Activated T-helper 2 cell treated with anti-CD3 and anti-CD28 coated beads, Interferon-gamma antibody, Interleukin-2, Interleukin-4, amounts not matched to agents 10 μg/mL and 5 μg/mL and 100 μg/mL, durations not matched to agents 14 hours and 24 hours and 36 hours (primary cell): ENCODE data around the gene OR10A3. TPM values are rescaled to one million over a fixed set of nuclear protein-coding genes. Genes with fewer than 3 reads are reported as not detected.
"Not testable (repeated sequence)": the region's sequence is repeated elsewhere in the genome, so short reads cannot be mapped to it uniquely, and the experiment has no call there.

Experiments
- DNase-seq: peaks from one replicate; pipeline ENCODE4 v3.0.0; 2021; ENCODE audit warnings: low spot score
- H3K27ac Mint-ChIP-seq: one replicate; pipeline ENCODE4 v1.8.0; 2021; ENCODE audit warnings: mixed read lengths
- H3K27me3 Mint-ChIP-seq: one replicate; pipeline ENCODE4 v1.8.0; 2021; ENCODE audit warnings: low read depth, mixed read lengths
- H3K36me3 Mint-ChIP-seq: one replicate; pipeline ENCODE4 v1.8.0; 2021; ENCODE audit warnings: low read depth, mixed read lengths
- H3K4me1 Mint-ChIP-seq: one replicate; pipeline ENCODE4 v1.8.0; 2021; ENCODE audit warnings: low read depth, mixed read lengths
- H3K4me3 Mint-ChIP-seq: one replicate; pipeline ENCODE4 v1.8.0; 2021; ENCODE audit warnings: low read depth, mild to moderate bottlenecking, moderate library complexity, mixed read lengths
- H3K9me3 Mint-ChIP-seq: one replicate; pipeline ENCODE4 v1.8.0; 2021; ENCODE audit warnings: mixed read lengths
- intact Hi-C: fragments of 100-400 bp; cut with micrococcal nuclease; formaldehyde crosslinking; loops from one replicate; pipeline ENCODE4 v1.15.1; 2023
- total RNA-seq: library from RNA; stranded (reverse); gene quantifications from 2 replicates; pipeline ENCODE4 v1.2.3, GENCODE V29; 2022

Gene OR10A3
- not detected in 2 replicates for total RNA-seq

- no peaks in the 10 kb centered on the region for H3K4me1 Mint-ChIP-seq
- no peaks in the 10 kb centered on the region for H3K36me3 Mint-ChIP-seq
- H3K27ac Mint-ChIP-seq = no peak within 1 kb of the TSS
- intact Hi-C loops = no loop called here
- no peak within 1 kb of the TSS for H3K4me3 Mint-ChIP-seq
- DNase-seq = no peak
- peaks cover 16% of the 10 kb centered on the region for H3K9me3 Mint-ChIP-seq
- no peaks in the 10 kb centered on the region for H3K27me3 Mint-ChIP-seq
These were observed at the start of gene OR10A3 for GRCh38 chr11:7941608-7942007. Gene OR10A3 (minus strand): TSS chr11:7941708. CDS start chr11:7939520, 2,188 bp downstream.

GRCh38 chr11:7987560-7987883 lies 46.0 kb upstream of the OR10A3 start:
- peak overlapping the region; percentile 98 for H3K4me3 Mint-ChIP-seq
- peaks cover 32% of the 10 kb centered on the region for H3K4me1 Mint-ChIP-seq
- H3K9me3 Mint-ChIP-seq, H3K27me3 Mint-ChIP-seq, DNase-seq: not testable (repeated sequence)
- peaks cover 29% of the 10 kb centered on the region for H3K36me3 Mint-ChIP-seq
- peak overlapping the region; percentile 86 for H3K27ac Mint-ChIP-seq
- intact Hi-C loops = loop anchor here (1.0 to 10.0 kb wide), 4 partner anchors 95 to 890 kb away; partner anchors contain the start of genes PPFIBP2, RPL27A and TRIM66

GRCh38 chr11:7986768-7987559 lies 45.5 kb upstream of the OR10A3 start, which contains the start of gene EIF3F:
Gene EIF3F (plus strand): TSS chr11:7987337. CDS start chr11:7987353, 16 bp downstream.
- Mint-ChIP-seq H3K27me3 (no peaks in the 10 kb centered on the region), H3K36me3 (peaks cover 25% of the 10 kb centered on the region), H3K4me3 (peak within 1 kb of the TSS; percentile 98), H3K27ac (peak within 1 kb of the TSS; percentile 91), H3K9me3 (no peaks in the 10 kb centered on the region), H3K4me1 (peaks cover 32% of the 10 kb centered on the region)
- DNase-seq = peak; percentile 91
- intact Hi-C loops = loop anchor here (1.0 to 10.0 kb wide), 4 partner anchors 95 to 890 kb away; partner anchors contain the start of genes PPFIBP2, RPL27A and TRIM66

GRCh38 chr11:7983832-7984590 lies 42.5 kb upstream of the OR10A3 start:
- intact Hi-C loops = loop anchor here (10.0 kb wide), 2 partner anchors 469 to 701 kb away; partner anchors contain the start of genes PPFIBP2, RPL27A and TRIM66
- H3K27me3 Mint-ChIP-seq = no peaks in the 10 kb centered on the region
- peaks cover 18% of the 10 kb centered on the region for H3K4me1 Mint-ChIP-seq
- DNase-seq = no peak
- no peak overlapping the region for H3K27ac Mint-ChIP-seq
- H3K36me3 Mint-ChIP-seq = peaks cover 6% of the 10 kb centered on the region
- no peak overlapping the region for H3K4me3 Mint-ChIP-seq
- H3K9me3 Mint-ChIP-seq = no peaks in the 10 kb centered on the region

GRCh38 chr11:7982582-7983119 lies 41.1 kb upstream of the OR10A3 start:
- intact Hi-C loops = loop anchor here (10.0 kb wide), 2 partner anchors 468 to 702 kb away; partner anchors contain the start of genes PPFIBP2, RPL27A and TRIM66
- Mint-ChIP-seq H3K4me1 (peaks cover 10% of the 10 kb centered on the region), H3K9me3 (no peaks in the 10 kb centered on the region), H3K36me3 (peaks cover 1% of the 10 kb centered on the region), H3K27ac (no peak overlapping the region), H3K27me3 (no peaks in the 10 kb centered on the region), H3K4me3 (no peak overlapping the region)
- no peak for DNase-seq

- Mint-ChIP-seq H3K36me3 (no peaks in the 10 kb centered on the region), H3K4me3 (no peak overlapping the region), H3K27me3 (no peaks in the 10 kb centered on the region), H3K9me3 (no peaks in the 10 kb centered on the region), H3K27ac (no peak overlapping the region), H3K4me1 (peaks cover 8% of the 10 kb centered on the region)
- no peak for DNase-seq
- intact Hi-C loops = loop anchor here (10.0 kb wide), 2 partner anchors 467 to 703 kb away; partner anchors contain the start of genes PPFIBP2, RPL27A and TRIM66
These were observed 40.2 kb upstream of the OR10A3 start for GRCh38 chr11:7981619-7982157.

- no peaks in the 10 kb centered on the region for H3K4me1 Mint-ChIP-seq
- no peak overlapping the region for H3K4me3 Mint-ChIP-seq
- no peaks in the 10 kb centered on the region for H3K36me3 Mint-ChIP-seq
- H3K27me3 Mint-ChIP-seq = no peaks in the 10 kb centered on the region
- no peak overlapping the region for H3K27ac Mint-ChIP-seq
- intact Hi-C loops = no loop called here
- no peaks in the 10 kb centered on the region for H3K9me3 Mint-ChIP-seq
- no peak for DNase-seq
These were observed 35.9 kb upstream of the OR10A3 start for GRCh38 chr11:7977232-7977917.

GRCh38 chr11:7974668-7975067 lies 33.2 kb upstream of the OR10A3 start:
- Mint-ChIP-seq H3K36me3 (no peaks in the 10 kb centered on the region), H3K27ac (no peak overlapping the region), H3K4me3 (no peak overlapping the region), H3K4me1 (no peaks in the 10 kb centered on the region), H3K9me3 (no peaks in the 10 kb centered on the region), H3K27me3 (no peaks in the 10 kb centered on the region)
- intact Hi-C loops = no loop called here
- DNase-seq = no peak

- no peak for DNase-seq
- H3K9me3 Mint-ChIP-seq = no peaks in the 10 kb centered on the region
- peaks cover 3% of the 10 kb centered on the region for H3K27me3 Mint-ChIP-seq
- no peak overlapping the region for H3K4me3 Mint-ChIP-seq
- H3K4me1 Mint-ChIP-seq = no peaks in the 10 kb centered on the region
- H3K27ac Mint-ChIP-seq = no peak overlapping the region
- intact Hi-C loops = no loop called here
- H3K36me3 Mint-ChIP-seq = no peaks in the 10 kb centered on the region
These were observed 31.5 kb upstream of the OR10A3 start for GRCh38 chr11:7973011-7973410.

GRCh38 chr11:7971846-7972245 lies 30.3 kb upstream of the OR10A3 start:
- Mint-ChIP-seq H3K27me3 (peaks cover 3% of the 10 kb centered on the region), H3K4me1 (no peaks in the 10 kb centered on the region), H3K4me3 (no peak overlapping the region), H3K9me3 (no peaks in the 10 kb centered on the region), H3K27ac (no peak overlapping the region), H3K36me3 (no peaks in the 10 kb centered on the region)
- no peak for DNase-seq
- intact Hi-C loops = no loop called here

- Mint-ChIP-seq H3K4me1 (no peaks in the 10 kb centered on the region), H3K36me3 (no peaks in the 10 kb centered on the region), H3K27me3 (peaks cover 3% of the 10 kb centered on the region), H3K4me3 (no peak overlapping the region), H3K27ac (no peak overlapping the region), H3K9me3 (no peaks in the 10 kb centered on the region)
- intact Hi-C loops = no loop called here
- DNase-seq = no peak
These were observed 28.5 kb upstream of the OR10A3 start for GRCh38 chr11:7969756-7970646.
